Smooth muscle cell of bladder (primary cell): ENCODE results near the gene RNU6-8. TPM values are rescaled to one million over a fixed set of nuclear protein-coding genes. Genes with fewer than 3 reads are reported as not detected.

Experiments
- total RNA-seq: library from RNA; depleted of rRNA; stranded (reverse); fragments of >200 nt; gene quantifications from 2 replicates; pipeline ENCODE4 v1.2.3, GENCODE V29; 2014

The RNU6-8 gene
- total RNA-seq = not detected in 2 replicates

GRCh38 chr14:32202998-32203882, at the start of gene RNU6-8:
Gene RNU6-8, minus strand, starts transcription at chr14:32203269.

GRCh38 chr14:32201816-32202490, 1.1 kb downstream of the RNU6-8 start, which contains the start of gene RNU6-7:
Gene RNU6-7, plus strand, starts transcription at chr14:32202045.

Other genes starting within 250 kb of the RNU6-8 start
- 57.0 and 82.4 TPM in 2 replicates for gene ARHGAP5, start 126.0 kb downstream of the RNU6-8 start, total RNA-seq
- not detected in 2 replicates for gene RNU6-7, start 1.2 kb downstream of the RNU6-8 start, total RNA-seq
- 1.00 and 2.7 TPM in 2 replicates for gene AKAP6, start 126.0 kb upstream of the RNU6-8 start, total RNA-seq